HG02885 (cell line): ENCODE data around the gene WWP2.
"Not testable (repeated sequence)": the region's sequence is repeated elsewhere in the genome, so short reads cannot be mapped to it uniquely, and the experiment has no call there.

ENCODE experiments used
- ATAC-seq: cut with Tn5 transposase; IDR thresholded peaks from one replicate; pipeline ENCODE4 v1.9.1; 2021; ENCODE audit warnings: mild to moderate bottlenecking; ENCODE audit not compliant: unreplicated experiment, poor library complexity

WWP2 gene

GRCh38 chr16:69967688-69968087 lies 205.6 kb downstream of the WWP2 start:
- ATAC-seq = not testable (repeated sequence)

GRCh38 chr16:69968125-69968524 lies 206.0 kb downstream of the WWP2 start:
- ATAC-seq = not testable (repeated sequence)

DNA sequence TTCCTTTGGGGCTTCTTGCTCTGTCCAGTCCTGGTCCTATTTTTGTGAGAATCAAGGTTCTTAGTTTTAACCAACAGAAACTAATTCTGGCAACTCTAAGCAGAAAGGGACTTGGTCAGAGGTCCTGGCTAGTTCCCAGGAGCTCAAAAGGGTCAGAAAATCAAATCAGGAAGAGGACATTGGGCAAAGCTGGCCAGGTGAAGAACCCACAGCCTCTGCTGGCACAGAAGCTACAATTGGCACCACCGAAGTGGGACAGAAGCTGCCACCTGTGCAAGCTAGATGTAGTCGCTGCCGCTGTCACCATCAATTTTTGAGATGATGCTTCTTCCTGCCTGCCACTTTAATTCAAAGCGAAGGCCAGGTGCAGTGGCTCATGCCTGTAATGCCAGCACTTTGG lies 207.5 kb downstream of the WWP2 start:
- ATAC-seq = not testable (repeated sequence)

DNA sequence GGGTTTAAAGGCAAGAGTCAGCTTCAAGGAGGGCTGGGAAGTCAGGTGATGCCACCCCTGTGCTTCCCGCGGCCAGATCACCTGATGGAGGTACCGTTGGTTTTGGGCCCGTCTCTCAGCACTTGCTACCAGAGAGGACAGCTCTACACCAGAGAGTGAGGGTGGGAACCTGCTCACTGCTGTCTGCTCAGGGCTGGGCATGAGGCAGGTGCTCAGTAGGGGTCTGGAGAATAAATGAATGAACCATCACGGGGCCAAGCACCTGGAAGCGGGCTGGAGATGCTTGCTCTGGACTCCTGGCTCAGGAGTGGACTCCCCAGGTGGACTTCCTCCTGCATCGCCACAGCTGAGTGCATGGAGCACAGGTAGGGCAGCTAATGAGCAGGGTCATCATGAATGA lies 210.0 kb downstream of the WWP2 start:
- not testable (repeated sequence) for ATAC-seq

DNA sequence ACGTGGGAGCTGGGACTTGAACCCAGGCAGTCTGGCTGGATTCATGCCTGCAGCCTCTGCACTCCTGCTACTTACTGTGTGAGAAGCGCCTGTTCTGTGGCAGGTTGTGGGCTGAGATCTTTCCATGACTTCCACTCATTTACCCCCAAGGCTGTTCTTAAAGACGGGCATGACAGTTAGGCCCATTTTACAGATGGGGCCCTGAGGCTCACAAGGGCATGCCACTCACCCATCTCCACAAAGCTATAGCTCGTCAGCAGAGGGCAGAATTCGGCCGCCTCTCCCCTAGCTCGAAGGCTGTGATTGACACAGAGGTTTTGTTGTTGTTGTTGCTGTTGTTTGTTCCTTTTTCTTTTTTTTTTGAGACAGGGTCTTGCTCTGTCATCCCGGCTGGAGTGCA lies 210.8 kb downstream of the WWP2 start:
- not testable (repeated sequence) for ATAC-seq

- ATAC-seq = not testable (repeated sequence)
These were observed 223.1 kb downstream of the WWP2 start for GRCh38 chr16:69985196-69985595.
